H9 (cell line): Measurements from ENCODE around the gene GPR84. TPM values are rescaled to one million over a fixed set of nuclear protein-coding genes. Genes with fewer than 3 reads are reported as not detected.

Experiments used
- DNase-seq: peaks from one replicate; pipeline ENCODE4 v3.0.0-alpha.2; 2017
- H2AFZ ChIP-seq: one replicate; pipeline ENCODE4 v1.6.1; 2013; ENCODE audit warnings: mild to moderate bottlenecking, low read length, control low read depth, moderate library complexity
- H2AK5ac ChIP-seq: 2 replicates; pipeline ENCODE4 v1.6.1; 2013; ENCODE audit warnings: low read length, control low read depth, mixed read lengths; ENCODE audit not compliant: insufficient read length
- H2BK120ac ChIP-seq: one replicate; pipeline ENCODE4 v1.6.1; 2013; ENCODE audit warnings: low read depth, mild to moderate bottlenecking, low read length, control low read depth, inconsistent platforms; ENCODE audit not compliant: poor library complexity, severe bottlenecking
- H2BK12ac ChIP-seq: 2 replicates; pipeline ENCODE4 v1.6.1; 2013; ENCODE audit warnings: low read length, control low read depth, mixed read lengths, low read depth; ENCODE audit not compliant: insufficient read length
- H2BK15ac ChIP-seq: 2 replicates; pipeline ENCODE4 v1.6.1; 2013; ENCODE audit warnings: low read depth, low read length, control low read depth
- H2BK20ac ChIP-seq: one replicate; pipeline ENCODE4 v1.6.1; 2013; ENCODE audit warnings: low read depth, mild to moderate bottlenecking, low read length, control low read depth, inconsistent platforms; ENCODE audit not compliant: poor library complexity, severe bottlenecking
- H2BK5ac ChIP-seq: 2 replicates; pipeline ENCODE4 v1.6.1; 2013; ENCODE audit warnings: low read length, control low read depth, mixed read lengths; ENCODE audit not compliant: insufficient read length
- H3K14ac ChIP-seq: 2 replicates; pipeline ENCODE4 v1.6.1; 2013; ENCODE audit warnings: low read length, control low read depth; ENCODE audit not compliant: insufficient read depth
- H3K18ac ChIP-seq: 2 replicates; pipeline ENCODE4 v1.6.1; 2013; ENCODE audit warnings: low read depth, mild to moderate bottlenecking, mixed read lengths, low read length, control low read depth; ENCODE audit not compliant: insufficient read length
- H3K23ac ChIP-seq: 2 replicates; pipeline ENCODE4 v1.6.1; 2013; ENCODE audit warnings: low read length, control low read depth, mixed read lengths, low read depth; ENCODE audit not compliant: insufficient read length
- H3K23me2 ChIP-seq: 2 replicates; pipeline ENCODE4 v1.6.1; 2013; ENCODE audit warnings: low read depth, mild to moderate bottlenecking, mixed read lengths, low read length, control low read depth; ENCODE audit not compliant: insufficient read length, poor library complexity, severe bottlenecking
- H3K27ac ChIP-seq: 2 replicates; pipeline ENCODE4 v1.5.1; 2013; ENCODE audit warnings: low read length, control low read depth, mixed read lengths, low read depth; ENCODE audit not compliant: insufficient read length
- H3K27me3 ChIP-seq: 2 replicates; pipeline ENCODE4 v1.6.1; 2013; ENCODE audit warnings: low read length, control low read depth, inconsistent platforms; ENCODE audit not compliant: insufficient read depth
- H3K4ac ChIP-seq: 2 replicates; pipeline ENCODE4 v1.6.1; 2013; ENCODE audit warnings: low read depth, mild to moderate bottlenecking, control low read depth, inconsistent platforms, low read length, moderate library complexity
- H3K4me1 ChIP-seq: 2 replicates; pipeline ENCODE4 v1.6.1; 2013; ENCODE audit warnings: low read length, control low read depth, inconsistent platforms; ENCODE audit not compliant: insufficient read depth
- H3K4me2 ChIP-seq: 2 replicates; pipeline ENCODE4 v1.6.1; 2013; ENCODE audit warnings: low read length, control low read depth, mixed read lengths; ENCODE audit not compliant: insufficient read length, insufficient read depth
- H3K56ac ChIP-seq: 2 replicates; pipeline ENCODE4 v1.6.1; 2013; ENCODE audit warnings: low read depth, mild to moderate bottlenecking, mixed read lengths, low read length, control low read depth; ENCODE audit not compliant: insufficient read length
- H3K79me1 ChIP-seq: 2 replicates; pipeline ENCODE4 v1.6.1; 2013; ENCODE audit warnings: low read depth, mild to moderate bottlenecking, moderate library complexity, low read length, control low read depth, inconsistent platforms; ENCODE audit not compliant: insufficient read depth, poor library complexity, severe bottlenecking
- H3K79me2 ChIP-seq: 2 replicates; pipeline ENCODE4 v1.6.1; 2013; ENCODE audit warnings: low read length, control low read depth, inconsistent platforms; ENCODE audit not compliant: insufficient read depth
- H3K9ac ChIP-seq: 2 replicates; pipeline ENCODE4 v1.6.1; 2013; ENCODE audit warnings: low read length, control low read depth, mixed read lengths; ENCODE audit not compliant: insufficient read length; ENCODE audit errors: extremely low read depth
- H3K9me3 ChIP-seq: one replicate; pipeline ENCODE4 v1.6.1; 2013; ENCODE audit warnings: low read depth, low read length, inconsistent platforms; ENCODE audit not compliant: control insufficient read depth
- H3T11ph ChIP-seq: one replicate; pipeline ENCODE4 v1.6.1; 2013; ENCODE audit warnings: mild to moderate bottlenecking, low read length, control low read depth, inconsistent platforms
- H4K20me1 ChIP-seq: one replicate; pipeline ENCODE4 v1.6.1; 2013; ENCODE audit not compliant: control insufficient read depth, insufficient read length, insufficient read depth
- H4K5ac ChIP-seq: 2 replicates; pipeline ENCODE4 v1.6.1; 2013; ENCODE audit warnings: low read depth, mild to moderate bottlenecking, mixed read lengths, low read length, control low read depth; ENCODE audit not compliant: insufficient read length
- H4K8ac ChIP-seq: replicated peaks from 2 replicates; pipeline ENCODE4 v1.6.1; 2013; ENCODE audit warnings: low read length, control low read depth, mixed read lengths, low read depth; ENCODE audit not compliant: insufficient read length
- H4K91ac ChIP-seq: 2 replicates; pipeline ENCODE4 v1.6.1; 2013; ENCODE audit warnings: low read depth, mild to moderate bottlenecking, moderate library complexity, mixed read lengths, low read length, control low read depth; ENCODE audit not compliant: insufficient read length
- H3K27ac Mint-ChIP-seq, 3 experiments: 2 replicates in 2 of 3; 3 replicates in 1 of 3; pipeline ENCODE4 v1.8.0; 2020 to 2021; ENCODE audit warnings: mixed read lengths in 3 of 3, mild to moderate bottlenecking in 1 of 3, moderate library complexity in 1 of 3
- H3K27me3 Mint-ChIP-seq: 2 replicates; pipeline ENCODE4 v1.8.0; 2021; ENCODE audit warnings: low read depth, mild to moderate bottlenecking, moderate library complexity, mixed read lengths
- H3K36me3 Mint-ChIP-seq, 3 experiments: 2 replicates in 2 of 3; 3 replicates in 1 of 3; pipeline ENCODE4 v1.8.0; 2020 to 2021; ENCODE audit warnings: low read depth in 3 of 3, mixed read lengths in 3 of 3; ENCODE audit not compliant: insufficient read depth in 1 of 3
- H3K4me1 Mint-ChIP-seq, 2 experiments: 2 replicates each; pipeline ENCODE4 v1.8.0; 2020; ENCODE audit warnings: mixed read lengths in 2 of 2
- H3K4me3 Mint-ChIP-seq, 2 experiments: 2 replicates in 1 of 2; 3 replicates in 1 of 2; pipeline ENCODE4 v1.8.0; 2020 to 2021; ENCODE audit warnings: mild to moderate bottlenecking in 2 of 2, mixed read lengths in 2 of 2, moderate library complexity in 1 of 2
- H3K9me3 Mint-ChIP-seq, 2 experiments: 2 replicates in 1 of 2; 3 replicates in 1 of 2; pipeline ENCODE4 v1.8.0; 2020; ENCODE audit warnings: mild to moderate bottlenecking in 2 of 2, mixed read lengths in 2 of 2, moderate library complexity in 1 of 2
- WGBS: extraction: QIAGEN DNeasy Blood & Tissue Kit; methylation state at CpG from one replicate; pipeline ENCODE4 v1.1.7; 2013; ENCODE audit warnings: missing lambda C conversion rate, low lambda C conversion rate, mixed read lengths; ENCODE audit not compliant: insufficient read length; ENCODE audit errors: extremely low coverage; 5-methylcytosine and 5-hydroxymethylcytosine counted together
- total RNA-seq: library from RNA; stranded (reverse); gene quantifications from 2 replicates; pipeline ENCODE4 v1.2.1, GENCODE V29; 2021
- TF ChIP-seq, protein P1 (sequence below): fragments of 200-600 bp; sonication (generic); conservative IDR thresholded peaks from 3 replicates; pipeline ENCODE4 v1.8.0; 2021; ENCODE audit warnings: antibody characterized with exemption, mild to moderate bottlenecking

GPR84 gene
- total RNA-seq, 1 experiment from 2014 or later: not detected

DNA sequence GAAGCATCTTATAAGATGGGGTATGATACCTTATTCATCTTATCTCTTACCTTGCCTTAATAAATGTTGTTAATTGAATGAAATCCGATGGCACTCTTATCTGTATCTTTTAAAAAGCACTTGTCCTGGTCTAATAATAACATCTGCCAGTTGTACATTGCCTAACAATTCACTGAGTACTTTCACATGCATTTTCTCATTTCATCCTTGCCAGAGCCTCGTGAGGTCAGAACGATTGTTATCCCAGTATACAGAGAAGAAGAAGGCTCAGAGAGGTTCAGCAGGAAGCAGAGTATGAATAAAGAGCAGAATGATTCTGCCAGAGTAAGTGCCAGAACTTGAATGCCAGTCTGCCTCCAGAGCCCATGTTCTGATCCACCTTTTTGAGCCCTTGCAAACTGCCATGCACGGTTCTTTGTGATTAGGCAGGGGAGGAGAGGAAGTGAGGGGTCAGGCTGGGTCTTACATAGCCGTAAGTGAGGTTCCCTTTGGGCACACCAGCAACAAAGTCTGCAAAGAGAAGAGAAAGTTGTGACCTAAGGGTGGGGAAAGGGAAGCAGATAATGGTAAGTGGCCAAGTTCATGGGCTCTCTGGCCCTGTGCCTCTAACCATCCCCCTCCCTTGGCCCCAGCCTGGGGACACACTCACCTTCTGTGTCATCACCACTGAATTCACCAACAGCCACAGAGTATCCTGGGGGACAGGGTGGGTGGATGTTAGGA lies 43.1 kb upstream of the GPR84 start:
- Histone ChIP-seq H2BK15ac (no peak overlapping the region), H3K4ac (no peak overlapping the region), H3K4me1 (no peaks in the 10 kb centered on the region), H4K5ac (no peak overlapping the region), H3K14ac (no peak overlapping the region), H3T11ph (no peak overlapping the region), H2BK120ac (no peak overlapping the region), H3K79me1 (no peaks in the 10 kb centered on the region), H3K79me2 (no peaks in the 10 kb centered on the region), H2BK12ac (no peak overlapping the region), H3K4me2 (no peak overlapping the region), H2BK5ac (no peak overlapping the region), H2AFZ (no peak overlapping the region), H3K56ac (no peak overlapping the region), H4K20me1 (no peaks in the 10 kb centered on the region), H3K23ac (no peak overlapping the region), H3K9me3 (no peaks in the 10 kb centered on the region), H3K23me2 (no peaks in the 10 kb centered on the region), H4K91ac (no peak overlapping the region), H4K8ac (no peak overlapping the region), H3K27me3 (no peaks in the 10 kb centered on the region), H3K27ac (no peak overlapping the region), H3K9ac (no peak overlapping the region), H2AK5ac (no peak overlapping the region), H2BK20ac (no peak overlapping the region), H3K18ac (no peak overlapping the region)
- Mint-ChIP-seq H3K4me1 (peaks cover 8 to 13% of the 10 kb centered on the region in 2 experiments), H3K9me3 (no peaks in the 10 kb centered on the region), H3K27me3 (peaks cover 1% of the 10 kb centered on the region; the same call in 1 of the 2 replicates), H3K36me3 (peaks cover 4 to 16% (median 8%) of the 10 kb centered on the region in 3 experiments; a peak in 5 of 7 replicates), H3K4me3 (no peak overlapping the region), H3K27ac (no peak overlapping the region)
- TF ChIP-seq, protein P1, sequence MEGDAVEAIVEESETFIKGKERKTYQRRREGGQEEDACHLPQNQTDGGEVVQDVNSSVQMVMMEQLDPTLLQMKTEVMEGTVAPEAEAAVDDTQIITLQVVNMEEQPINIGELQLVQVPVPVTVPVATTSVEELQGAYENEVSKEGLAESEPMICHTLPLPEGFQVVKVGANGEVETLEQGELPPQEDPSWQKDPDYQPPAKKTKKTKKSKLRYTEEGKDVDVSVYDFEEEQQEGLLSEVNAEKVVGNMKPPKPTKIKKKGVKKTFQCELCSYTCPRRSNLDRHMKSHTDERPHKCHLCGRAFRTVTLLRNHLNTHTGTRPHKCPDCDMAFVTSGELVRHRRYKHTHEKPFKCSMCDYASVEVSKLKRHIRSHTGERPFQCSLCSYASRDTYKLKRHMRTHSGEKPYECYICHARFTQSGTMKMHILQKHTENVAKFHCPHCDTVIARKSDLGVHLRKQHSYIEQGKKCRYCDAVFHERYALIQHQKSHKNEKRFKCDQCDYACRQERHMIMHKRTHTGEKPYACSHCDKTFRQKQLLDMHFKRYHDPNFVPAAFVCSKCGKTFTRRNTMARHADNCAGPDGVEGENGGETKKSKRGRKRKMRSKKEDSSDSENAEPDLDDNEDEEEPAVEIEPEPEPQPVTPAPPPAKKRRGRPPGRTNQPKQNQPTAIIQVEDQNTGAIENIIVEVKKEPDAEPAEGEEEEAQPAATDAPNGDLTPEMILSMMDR: no peak
- WGBS: no CpG with 5 or more reads among the region's 5 CpGs
- no peak for DNase-seq
